HG02973 (cell line): Measurements from ENCODE around the gene PPIE.

Experiments used
- ATAC-seq: cut with Tn5 transposase; IDR thresholded peaks from one replicate; pipeline ENCODE4 v1.9.1; 2021; ENCODE audit warnings: moderate library complexity; ENCODE audit not compliant: unreplicated experiment

PPIE gene

GRCh38 chr1:39800471-39800835, 61.8 kb downstream of the PPIE start:
- ATAC-seq, result no peak

- no peak for ATAC-seq
Observed at GRCh38 chr1:39802496-39803260, 64.0 kb downstream of the PPIE start.

DNA sequence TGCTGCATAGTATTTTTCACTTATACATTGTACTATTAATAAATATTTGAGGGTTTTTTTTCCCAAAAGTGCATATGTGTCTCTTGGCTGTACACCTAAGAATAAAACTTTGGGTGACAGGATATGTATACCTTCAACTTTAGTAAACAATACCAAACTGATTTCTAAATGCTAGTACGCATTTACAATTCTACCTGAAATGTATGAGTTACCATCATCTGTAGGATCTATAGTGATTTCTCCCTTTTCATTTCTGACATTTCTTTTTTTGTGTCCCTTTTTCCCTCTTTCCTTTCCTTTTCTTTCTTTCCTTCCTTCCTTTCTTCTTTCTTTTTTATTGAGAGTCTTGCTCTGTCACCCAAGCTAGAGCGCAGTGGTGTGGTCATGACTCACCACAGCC, 66.7 kb downstream of the PPIE start:
- no peak for ATAC-seq

- no peak for ATAC-seq
Observed at GRCh38 chr1:39808784-39809517, 70.3 kb downstream of the PPIE start.

GRCh38 chr1:39812913-39813312, 74.2 kb downstream of the PPIE start:
- no peak for ATAC-seq
